AG10803 (cell line): ENCODE data around the gene GINS3.

Experiments
- DNase-seq: peaks from one replicate; pipeline ENCODE4 v3.0.0; 2010; ENCODE audit warnings: low read depth
- H3K4me3 ChIP-seq: 2 replicates; pipeline ENCODE4 v1.5.1; 2011; ENCODE audit warnings: mild to moderate bottlenecking, low read length, control low read depth
- TF ChIP-seq, protein P1 (sequence below): conservative IDR thresholded peaks from 2 replicates; pipeline ENCODE4 v1.5.1; 2011; ENCODE audit warnings: mild to moderate bottlenecking, low read length, control low read depth, inconsistent platforms

The GINS3 gene

DNA sequence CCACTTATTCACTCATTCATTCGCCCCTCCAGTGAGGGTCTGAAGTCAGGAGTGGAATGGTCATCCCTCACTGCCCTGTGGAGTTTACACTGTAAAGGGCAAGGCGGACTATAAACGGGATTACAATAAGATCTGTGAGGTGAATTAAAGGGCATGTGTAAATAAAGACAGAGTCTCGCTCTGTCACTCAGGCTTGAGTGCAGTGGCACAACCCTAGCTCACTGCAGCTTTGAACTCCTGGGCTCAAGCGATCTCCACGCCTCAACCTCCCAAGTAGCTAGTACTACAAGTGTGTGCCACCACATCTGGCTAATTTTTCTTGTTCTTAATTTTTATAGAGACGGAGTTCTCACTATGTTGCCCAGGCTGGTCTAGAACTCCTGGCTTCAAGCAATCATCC, 25.8 kb downstream of the GINS3 start:
- H3K4me3 ChIP-seq = no peak overlapping the region
- TF ChIP-seq, protein P1, sequence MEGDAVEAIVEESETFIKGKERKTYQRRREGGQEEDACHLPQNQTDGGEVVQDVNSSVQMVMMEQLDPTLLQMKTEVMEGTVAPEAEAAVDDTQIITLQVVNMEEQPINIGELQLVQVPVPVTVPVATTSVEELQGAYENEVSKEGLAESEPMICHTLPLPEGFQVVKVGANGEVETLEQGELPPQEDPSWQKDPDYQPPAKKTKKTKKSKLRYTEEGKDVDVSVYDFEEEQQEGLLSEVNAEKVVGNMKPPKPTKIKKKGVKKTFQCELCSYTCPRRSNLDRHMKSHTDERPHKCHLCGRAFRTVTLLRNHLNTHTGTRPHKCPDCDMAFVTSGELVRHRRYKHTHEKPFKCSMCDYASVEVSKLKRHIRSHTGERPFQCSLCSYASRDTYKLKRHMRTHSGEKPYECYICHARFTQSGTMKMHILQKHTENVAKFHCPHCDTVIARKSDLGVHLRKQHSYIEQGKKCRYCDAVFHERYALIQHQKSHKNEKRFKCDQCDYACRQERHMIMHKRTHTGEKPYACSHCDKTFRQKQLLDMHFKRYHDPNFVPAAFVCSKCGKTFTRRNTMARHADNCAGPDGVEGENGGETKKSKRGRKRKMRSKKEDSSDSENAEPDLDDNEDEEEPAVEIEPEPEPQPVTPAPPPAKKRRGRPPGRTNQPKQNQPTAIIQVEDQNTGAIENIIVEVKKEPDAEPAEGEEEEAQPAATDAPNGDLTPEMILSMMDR = no peak
- DNase-seq = no peak

DNA sequence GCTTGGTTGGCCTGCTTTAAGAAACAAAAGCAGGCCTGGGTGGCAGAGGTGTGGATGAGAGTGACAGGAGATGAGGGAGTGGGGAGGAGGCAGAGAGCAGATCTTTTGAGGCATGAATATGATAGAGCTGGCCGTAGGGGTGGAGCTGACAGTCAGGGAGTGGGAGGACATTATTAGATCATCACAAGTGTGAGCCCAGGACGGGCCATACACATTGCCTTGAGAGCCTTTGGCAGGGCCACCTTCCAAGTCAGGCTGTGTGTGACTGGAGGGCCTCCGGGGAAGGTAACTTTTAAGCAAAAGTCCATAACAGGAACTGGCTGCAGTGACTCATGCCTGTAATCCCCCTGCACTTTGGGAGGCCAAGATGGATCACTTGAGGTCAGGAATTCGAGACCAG, 26.3 kb downstream of the GINS3 start:
- no peak for DNase-seq
- TF ChIP-seq, protein P1 = no peak

GRCh38 chr16:58419241-58419990, 27.1 kb downstream of the GINS3 start:
- DNase-seq = no peak
- H3K4me3 ChIP-seq = no peak overlapping the region
- TF ChIP-seq, protein P1 = no peak

More for the DNA sequence above, 26.3 kb downstream of the GINS3 start:
- no peak overlapping the region for H3K4me3 ChIP-seq

DNA sequence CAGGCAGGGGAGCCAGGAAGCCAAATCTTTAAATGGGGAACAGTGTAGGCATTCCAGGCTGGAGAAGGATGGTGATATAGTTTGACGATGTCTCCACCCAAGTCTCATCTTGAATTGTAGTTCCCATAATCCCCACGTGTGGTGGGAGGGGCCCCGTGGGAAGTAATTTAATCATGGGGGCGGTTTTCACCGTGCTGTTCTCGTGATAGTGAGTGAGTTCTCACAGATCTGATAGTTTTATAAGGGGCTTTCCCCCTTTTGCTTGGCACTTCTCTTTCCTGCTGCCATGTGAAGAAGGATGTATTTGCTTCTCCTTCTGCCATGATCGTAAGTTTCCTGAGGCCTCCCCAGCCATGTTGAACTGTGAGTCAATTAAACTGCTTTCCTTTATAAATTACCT, 28.8 kb downstream of the GINS3 start:
- TF ChIP-seq, protein P1 = no peak
- DNase-seq = no peak
- H3K4me3 ChIP-seq = no peak overlapping the region

- TF ChIP-seq, protein P1 = no peak
- H3K4me3 ChIP-seq = no peak overlapping the region
- DNase-seq = peak; percentile 49
Measured at GRCh38 chr16:58421529-58421928, 29.3 kb downstream of the GINS3 start.

- TF ChIP-seq, protein P1 = no peak
- no peak overlapping the region for H3K4me3 ChIP-seq
- DNase-seq = no peak
Measured at GRCh38 chr16:58422809-58423208, 30.5 kb downstream of the GINS3 start.

GRCh38 chr16:58425245-58425644, 33.0 kb downstream of the GINS3 start:
- TF ChIP-seq, protein P1 = no peak
- H3K4me3 ChIP-seq = no peak overlapping the region
- DNase-seq = no peak
